Small intestine (tissue), 7 donors: ENCODE measurements around the gene LPP. TPM values are rescaled to one million over a fixed set of nuclear protein-coding genes. Genes with fewer than 3 reads are reported as not detected.

Source experiments
- DNase-seq, 2 donors: peaks; one replicate each; pipeline versions ENCODE4 v3.0.0 to v3.0.0-alpha.2; 2013
- FAIRE-seq: peaks from 2 replicates; lab custom pipeline; 2012; peaks lifted over from hg19 to GRCh38; lab: Jason Lieb, UNC
- H3K27ac ChIP-seq, 3 donors: one replicate each; pipeline ENCODE4 v1.5.1; 2013; ENCODE audit warnings: low read length in 2 of 3, mild to moderate bottlenecking in 2 of 3, control low read depth in 1 of 3, inconsistent platforms in 1 of 3, low read depth in 1 of 3, moderate library complexity in 1 of 3
- H3K27me3 ChIP-seq, 3 donors: one replicate each; pipeline ENCODE4 v1.6.1; 2013; ENCODE audit warnings: low read length in 3 of 3, inconsistent platforms in 1 of 3; ENCODE audit not compliant: control insufficient read depth in 3 of 3, insufficient read depth in 3 of 3
- H3K36me3 ChIP-seq, 3 donors: one replicate each; pipeline ENCODE4 v1.6.1; 2013; ENCODE audit warnings: low read length in 3 of 3, inconsistent platforms in 1 of 3, low read depth in 1 of 3, mild to moderate bottlenecking in 1 of 3, moderate library complexity in 1 of 3; ENCODE audit not compliant: control insufficient read depth in 3 of 3, insufficient read depth in 2 of 3
- H3K4me1 ChIP-seq, 3 donors: one replicate each; pipeline ENCODE4 v1.6.1; 2013; ENCODE audit warnings: low read length in 2 of 3, inconsistent platforms in 1 of 3, low read depth in 1 of 3, mild to moderate bottlenecking in 1 of 3, moderate library complexity in 1 of 3; ENCODE audit not compliant: control insufficient read depth in 3 of 3, insufficient read depth in 2 of 3
- H3K4me3 ChIP-seq, 3 donors: one replicate each; pipeline ENCODE4 v1.5.1; 2013; ENCODE audit warnings: low read length in 3 of 3, control low read depth in 1 of 3, inconsistent platforms in 1 of 3, low read depth in 1 of 3, mild to moderate bottlenecking in 1 of 3, moderate library complexity in 1 of 3
- H3K9me3 ChIP-seq, 2 donors: one replicate each; pipeline ENCODE4 v1.6.1; 2013; ENCODE audit warnings: low read depth in 1 of 2, low read length in 1 of 2; ENCODE audit not compliant: control insufficient read depth in 2 of 2, insufficient read depth in 1 of 2
- WGBS, 3 donors: extraction: QIAGEN DNeasy Blood & Tissue Kit; methylation state at CpG; one replicate each; pipeline ENCODE4 v1.1.7; 2013; 5-methylcytosine and 5-hydroxymethylcytosine counted together
- polyA plus RNA-seq, 4 donors: library from polyadenylated mRNA; stranded (reverse) in 3 of 4; unstranded in 1 of 4; fragments of 200-250 nt in 3 of 4; fragments of 120-200 nt in 1 of 4; gene quantifications; one replicate each; pipeline versions ENCODE4 v1.2.1 to v1.2.3, GENCODE V29; 2013
- donor health status: healthy with polysubstance abuse.
- donor health status: control.
- donor health status: control.
- donor health status: Bipolar disorder and iron deficiency.
- donor health status: healthy.

Gene LPP
- polyA plus RNA-seq, 4 donors: 5.4 to 35.8 (median 12.4) TPM

- Histone ChIP-seq H3K27me3 (no peaks in the 10 kb centered on the region), H3K36me3 (peaks cover 2 to 10% (median 3%) of the 10 kb centered on the region in 3 donors), H3K27ac (peak overlapping the region in 1 of 3 donors; percentile 24), H3K4me1 (peaks cover 0 to 3% (median 0%) of the 10 kb centered on the region in 3 donors), H3K9me3 (no peaks in the 10 kb centered on the region), H3K4me3 (no peak overlapping the region)
- no peak for DNase-seq
- FAIRE-seq: no peak
- WGBS, 3 donors: 68 to 92% (median 76%) methylated on average over 3 of the region's 3 CpGs
Observed at GRCh38 chr3:188711881-188712247, 557.9 kb downstream of the LPP start.

- Histone ChIP-seq H3K4me1 (peaks cover 0 to 3% (median 0%) of the 10 kb centered on the region in 3 donors), H3K36me3 (peaks cover 2 to 10% (median 3%) of the 10 kb centered on the region in 3 donors), H3K4me3 (no peak overlapping the region), H3K27me3 (no peaks in the 10 kb centered on the region), H3K27ac (peak overlapping the region in 1 of 3 donors; percentile 35), H3K9me3 (no peaks in the 10 kb centered on the region)
- WGBS, 3 donors: 72 to 89% (median 85%) methylated on average over 4 of the region's 4 CpGs
- FAIRE-seq: no peak
- peak in 1 of 2 donors; percentile 51 for DNase-seq
Observed at GRCh38 chr3:188712248-188712924, 558.4 kb downstream of the LPP start.

GRCh38 chr3:188712991-188713390, 559.0 kb downstream of the LPP start:
- H3K9me3 ChIP-seq: no peaks in the 10 kb centered on the region
- FAIRE-seq: no peak
- WGBS, 3 donors: 68 to 88% (median 81%) methylated on average over 3 of the region's 3 CpGs

GRCh38 chr3:188719545-188719944, 565.6 kb downstream of the LPP start:
- WGBS, 3 donors: 42 to 98% (median 91%) methylated on average over 1 of the region's 1 CpG
- Histone ChIP-seq H3K36me3 (no peaks in the 10 kb centered on the region), H3K27me3 (no peaks in the 10 kb centered on the region), H3K27ac (no peak overlapping the region), H3K4me3 (no peak overlapping the region), H3K4me1 (peaks cover 0 to 3% (median 0%) of the 10 kb centered on the region in 3 donors), H3K9me3 (no peaks in the 10 kb centered on the region)
- DNase-seq (no peak), FAIRE-seq (no peak)

More at GRCh38 chr3:188712991-188713390, 559.0 kb downstream of the LPP start:
- Histone ChIP-seq H3K4me1 (peaks cover 0 to 3% (median 0%) of the 10 kb centered on the region in 3 donors), H3K36me3 (peaks cover 2 to 10% (median 3%) of the 10 kb centered on the region in 3 donors), H3K4me3 (no peak overlapping the region), H3K27me3 (no peaks in the 10 kb centered on the region), H3K27ac (no peak overlapping the region)
- no peak for DNase-seq

- FAIRE-seq (no peak), DNase-seq (no peak)
- H3K4me3 ChIP-seq: no peak overlapping the region
- no peaks in the 10 kb centered on the region for H3K9me3 ChIP-seq
- peaks cover 0 to 3% (median 0%) of the 10 kb centered on the region in 3 donors for H3K4me1 ChIP-seq
- H3K36me3 ChIP-seq: no peaks in the 10 kb centered on the region
- H3K27me3 ChIP-seq: no peaks in the 10 kb centered on the region
- no peak overlapping the region for H3K27ac ChIP-seq
- WGBS, 3 donors: 63 to 79% (median 68%) methylated on average over 3 of the region's 3 CpGs
Observed at GRCh38 chr3:188720215-188720614, 566.3 kb downstream of the LPP start.

GRCh38 chr3:188720636-188721035, 566.7 kb downstream of the LPP start:
- Histone ChIP-seq H3K36me3 (no peaks in the 10 kb centered on the region), H3K27me3 (no peaks in the 10 kb centered on the region), H3K27ac (peak overlapping the region in 1 of 3 donors; percentile 27), H3K4me1 (peaks cover 0 to 3% (median 0%) of the 10 kb centered on the region in 3 donors), H3K9me3 (no peaks in the 10 kb centered on the region), H3K4me3 (no peak overlapping the region)
- FAIRE-seq (no peak), DNase-seq (no peak)

- 96 to 98% (median 98%) methylated on average over 4 of the region's 4 CpGs for WGBS, 3 donors
- Histone ChIP-seq H3K9me3 (no peaks in the 10 kb centered on the region), H3K27me3 (no peaks in the 10 kb centered on the region), H3K4me1 (peaks cover 0 to 3% (median 0%) of the 10 kb centered on the region in 3 donors), H3K4me3 (no peak overlapping the region), H3K27ac (no peak overlapping the region), H3K36me3 (no peaks in the 10 kb centered on the region)
- FAIRE-seq (no peak), DNase-seq (no peak)
Observed at GRCh38 chr3:188721312-188721711, 567.4 kb downstream of the LPP start.

- no peak overlapping the region for H3K27ac ChIP-seq
- WGBS, 3 donors: 84 to 87% (median 85%) methylated on average over 3 of the region's 3 CpGs
Observed at GRCh38 chr3:188721990-188722389, 568.0 kb downstream of the LPP start.

More at GRCh38 chr3:188721990-188722389, 568.0 kb downstream of the LPP start:
- H3K36me3 ChIP-seq: no peaks in the 10 kb centered on the region
- no peaks in the 10 kb centered on the region for H3K9me3 ChIP-seq
- no peaks in the 10 kb centered on the region for H3K27me3 ChIP-seq
- no peak for FAIRE-seq
- H3K4me3 ChIP-seq: no peak overlapping the region
- DNase-seq: no peak
- H3K4me1 ChIP-seq: peaks cover 0 to 3% (median 0%) of the 10 kb centered on the region in 3 donors
